D341Med (cell line): ENCODE measurements around the gene SMC3.
"Not testable (repeated sequence)": the region's sequence is repeated elsewhere in the genome, so short reads cannot be mapped to it uniquely, and the experiment has no call there.

ENCODE experiments used
- DNase-seq: peaks from one replicate; pipeline ENCODE4 v3.0.0; 2012; ENCODE audit warnings: low spot score

SMC3 gene

GRCh38 chr10:110567201-110568054 lies at the start of gene SMC3:
Gene SMC3 (plus strand): TSS chr10:110567695. CDS start chr10:110567817, 122 bp downstream.
- DNase-seq, result peak; percentile 82

- DNase-seq, result no peak
Measured at GRCh38 chr10:110522365-110522988, 45.0 kb upstream of the SMC3 start.

DNA sequence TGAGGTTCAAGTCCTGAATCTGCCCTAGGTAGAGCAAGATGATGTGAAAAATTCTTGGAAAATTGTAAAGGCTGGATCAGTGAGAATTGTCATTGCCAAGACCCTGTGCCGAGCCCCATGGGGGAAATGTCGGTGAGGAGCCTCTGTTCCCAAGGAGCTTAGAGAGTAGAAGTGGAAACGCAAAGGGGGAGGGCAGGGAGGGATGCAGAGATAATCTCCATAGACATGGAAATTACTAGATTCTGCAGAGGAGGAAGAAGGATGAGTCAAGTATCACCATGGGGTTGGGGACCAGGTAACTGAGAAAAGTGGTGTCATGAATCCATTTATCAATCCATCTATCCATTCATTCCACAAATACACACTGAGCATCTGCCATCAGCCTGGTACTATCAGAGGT lies 43.8 kb upstream of the SMC3 start:
- no peak for DNase-seq

DNA sequence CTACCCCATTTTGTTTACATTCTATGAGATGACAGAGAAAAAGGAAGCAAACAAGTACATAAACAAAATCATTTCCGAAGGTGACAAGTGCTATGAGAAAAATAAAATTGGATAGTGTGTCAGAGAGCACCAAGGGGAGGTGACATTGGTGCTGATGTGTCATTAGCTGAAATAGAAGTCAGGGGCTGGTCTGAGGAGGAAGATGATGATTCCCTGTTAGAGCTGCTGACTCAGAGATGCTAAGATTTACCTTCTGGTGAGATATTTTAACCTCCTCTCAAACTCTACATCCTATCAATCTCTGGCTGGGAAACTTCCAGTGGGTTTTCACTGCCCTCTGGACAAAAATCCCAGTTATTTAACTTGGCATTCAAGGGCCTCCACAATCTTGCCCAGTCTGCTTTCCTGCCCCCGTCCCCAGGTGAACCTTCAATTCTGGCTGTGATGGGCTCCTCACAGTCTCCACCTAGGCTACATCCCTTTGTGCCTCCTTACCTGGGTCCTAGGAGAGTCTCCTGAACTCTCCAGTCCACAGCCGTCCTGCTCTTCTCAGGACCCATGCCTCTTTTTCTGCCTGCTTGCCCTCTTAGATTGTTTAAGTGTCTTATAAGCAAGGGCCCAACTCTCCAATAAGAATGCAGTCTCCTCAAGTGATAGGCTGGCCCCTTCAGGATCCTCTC lies 43.2 kb upstream of the SMC3 start:
- DNase-seq, result no peak

- no peak for DNase-seq
Measured at GRCh38 chr10:110524859-110525232, 42.6 kb upstream of the SMC3 start.

GRCh38 chr10:110525349-110526260 lies 41.9 kb upstream of the SMC3 start:
- no peak for DNase-seq

DNA sequence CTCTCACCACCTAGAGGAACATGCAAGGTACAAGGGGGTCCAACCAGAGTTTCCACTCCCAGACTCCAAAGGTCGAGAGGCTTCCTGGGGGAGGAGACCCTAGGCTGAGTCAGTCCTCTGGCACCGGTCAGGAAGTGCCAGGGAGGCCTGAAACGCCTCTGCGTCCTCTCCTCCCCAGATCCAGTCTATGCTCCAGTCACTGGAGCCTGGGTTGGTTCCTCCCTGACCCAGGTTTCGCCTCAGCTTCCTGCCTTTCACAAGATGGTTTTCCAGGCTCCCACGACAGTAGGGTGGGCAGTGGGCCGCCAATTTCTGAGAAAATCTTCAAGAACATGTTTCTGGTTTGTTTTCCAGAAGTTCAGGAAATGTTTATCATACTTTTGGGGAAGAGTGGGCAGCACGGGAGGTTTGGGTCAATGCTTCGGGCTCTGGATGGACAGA lies 39.7 kb upstream of the SMC3 start:
- no peak for DNase-seq

DNA sequence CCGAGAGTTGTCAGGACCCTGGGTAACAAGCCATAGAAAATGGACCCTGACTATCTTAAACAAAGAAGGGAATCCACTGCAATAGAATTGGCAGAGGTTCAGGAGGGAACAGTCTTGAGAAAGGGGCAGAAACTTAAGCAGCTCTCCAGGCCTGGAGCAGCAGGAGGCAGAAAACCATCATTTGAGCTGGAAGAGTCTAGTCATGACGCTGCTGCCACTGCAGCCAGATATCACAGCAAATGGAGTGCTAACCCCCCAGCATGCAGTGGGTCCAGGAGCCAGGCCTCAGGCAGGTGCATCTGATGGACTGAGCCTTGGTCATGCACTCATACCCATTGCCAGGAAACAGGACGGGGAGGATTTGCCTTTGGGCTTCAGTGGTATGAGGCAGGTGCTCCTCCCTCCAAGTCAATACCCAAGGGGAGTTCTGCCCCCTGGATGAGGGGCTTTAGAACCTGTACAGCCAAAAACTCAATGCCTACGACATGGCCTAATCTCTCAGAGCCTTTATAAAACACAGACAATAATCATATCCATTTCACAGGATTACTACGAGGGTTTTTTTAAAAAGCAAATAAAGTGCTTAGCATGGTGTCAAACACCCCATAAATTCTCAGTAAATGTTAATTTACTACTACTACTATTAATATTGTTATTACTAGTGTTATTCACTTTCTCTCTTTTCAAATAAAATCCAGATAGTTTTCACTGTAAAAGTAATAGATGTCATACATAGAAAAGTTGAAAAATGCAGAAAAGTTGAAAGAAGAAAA lies 39.1 kb upstream of the SMC3 start:
- DNase-seq, result no peak

DNA sequence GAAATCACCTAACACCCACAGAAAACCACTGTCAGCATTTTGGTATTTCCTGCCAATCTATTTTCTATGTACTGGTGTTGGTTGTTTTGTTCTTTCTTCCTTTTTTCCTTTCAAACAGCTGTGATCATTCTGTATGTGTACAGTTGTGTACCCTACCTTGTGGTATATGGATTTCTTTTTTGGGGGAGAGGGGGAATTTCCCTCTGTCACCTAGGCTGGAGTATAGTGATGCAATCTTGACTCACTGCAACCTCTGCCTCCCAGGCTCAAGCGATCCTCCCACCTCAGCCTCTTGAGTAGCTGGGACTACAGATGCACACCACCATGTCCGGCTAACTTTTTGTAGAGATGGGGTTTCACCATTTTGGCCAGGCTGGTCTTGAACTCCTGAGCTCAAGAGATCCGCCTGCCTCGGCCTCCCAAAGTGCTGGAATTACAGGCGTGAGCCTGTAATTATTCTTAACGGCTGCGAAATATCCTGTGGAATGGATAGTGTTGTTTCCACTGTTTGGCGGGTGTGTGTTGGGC lies 38.4 kb upstream of the SMC3 start:
- DNase-seq, result not testable (repeated sequence)

GRCh38 chr10:110529596-110530011 lies 37.9 kb upstream of the SMC3 start:
- DNase-seq, result no peak

DNA sequence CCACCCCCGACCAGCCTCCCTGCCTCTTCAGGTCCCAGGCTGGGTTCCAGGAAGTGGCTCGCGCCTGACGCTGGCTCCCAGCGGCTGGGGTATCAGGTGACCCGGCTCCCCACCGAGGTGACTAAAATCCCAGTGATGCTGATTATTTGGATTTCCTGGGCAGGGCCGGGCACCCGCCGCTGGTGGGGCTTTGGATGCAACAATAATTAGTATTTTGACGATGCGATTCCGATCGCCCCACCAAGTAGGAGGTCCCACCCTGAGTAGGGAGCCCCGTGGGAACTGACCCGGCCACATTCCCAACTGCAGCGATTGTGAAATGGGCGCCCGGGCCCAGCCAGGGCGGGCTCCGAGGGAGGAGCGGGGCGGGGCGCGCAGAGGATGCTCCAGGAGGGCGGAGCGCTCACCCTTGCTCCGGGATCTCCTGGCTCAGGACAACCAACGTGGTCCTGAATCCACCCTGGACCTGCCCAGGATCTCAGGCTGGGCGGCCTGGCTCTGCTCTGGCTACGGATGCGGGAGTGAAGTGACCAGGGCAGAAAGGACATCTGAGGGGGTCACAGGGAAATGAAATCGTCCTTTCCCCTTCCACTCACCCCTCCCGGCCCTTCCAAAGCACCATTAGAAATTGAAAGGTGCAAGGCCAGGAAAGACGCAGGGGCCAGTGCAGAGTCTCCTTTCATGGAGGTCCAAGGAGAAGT lies 37.2 kb upstream of the SMC3 start:
- peak; percentile 32 for DNase-seq

DNA sequence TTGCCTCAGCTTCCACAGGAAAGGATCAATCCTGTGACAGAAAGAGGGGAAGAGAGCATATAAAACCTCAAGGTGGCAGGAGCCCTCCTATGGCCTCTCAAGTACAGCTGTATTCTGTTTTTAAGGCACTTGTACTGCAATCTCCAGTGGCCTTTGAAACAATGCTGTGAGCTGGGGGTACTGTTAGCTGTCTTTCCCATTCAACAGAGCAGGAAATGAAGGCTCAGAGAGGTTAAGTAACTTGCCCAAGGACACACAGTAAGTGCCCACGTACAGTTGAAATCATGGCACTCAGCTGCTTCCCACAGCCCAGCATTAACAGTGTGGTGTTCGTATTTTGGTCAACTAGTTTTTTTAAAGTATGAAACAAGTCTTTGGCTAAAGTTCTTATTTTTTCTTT lies 35.8 kb upstream of the SMC3 start:
- DNase-seq, result no peak

DNA sequence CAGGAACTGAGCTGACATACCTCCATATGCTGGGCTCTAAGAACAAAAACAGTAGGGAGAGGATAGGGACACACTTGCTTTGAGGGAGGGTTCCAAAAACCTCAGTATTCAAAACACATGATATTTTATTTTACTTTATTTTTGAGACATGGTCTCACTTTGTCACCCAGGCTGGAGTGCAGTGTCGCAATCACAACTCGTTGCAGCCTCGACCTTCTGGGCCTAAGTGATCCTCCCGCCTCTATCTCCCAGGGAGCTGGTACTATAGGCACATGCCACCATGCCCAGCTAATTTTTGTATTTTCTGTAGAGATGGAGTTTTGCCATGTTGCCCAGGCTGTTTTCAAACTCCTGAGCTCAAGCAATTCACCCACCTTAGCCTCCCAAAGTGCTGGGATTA lies 34.9 kb upstream of the SMC3 start:
- not testable (repeated sequence) for DNase-seq

DNA sequence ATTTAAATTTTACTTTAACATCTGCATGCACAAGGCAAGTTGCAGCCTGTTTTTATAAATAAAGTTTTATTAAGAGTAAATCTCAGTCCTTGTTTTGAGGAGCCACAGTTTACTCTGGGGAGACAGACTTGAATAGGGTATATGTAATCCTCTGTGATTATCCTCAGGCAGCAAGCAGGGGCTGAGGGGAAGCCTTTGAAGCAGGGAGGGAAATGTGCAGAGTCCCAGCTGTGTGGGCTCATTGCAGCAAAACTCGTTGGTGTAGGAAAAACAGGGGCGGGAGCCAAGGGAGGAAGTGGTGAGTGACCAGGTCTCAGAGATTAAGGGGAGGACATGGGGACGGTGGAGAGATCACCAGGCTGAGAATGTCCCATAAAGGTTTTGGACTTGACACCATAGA lies 34.3 kb upstream of the SMC3 start:
- DNase-seq, result peak; percentile 52

- DNase-seq, result no peak
Measured at GRCh38 chr10:110534571-110534970, 32.9 kb upstream of the SMC3 start.

DNA sequence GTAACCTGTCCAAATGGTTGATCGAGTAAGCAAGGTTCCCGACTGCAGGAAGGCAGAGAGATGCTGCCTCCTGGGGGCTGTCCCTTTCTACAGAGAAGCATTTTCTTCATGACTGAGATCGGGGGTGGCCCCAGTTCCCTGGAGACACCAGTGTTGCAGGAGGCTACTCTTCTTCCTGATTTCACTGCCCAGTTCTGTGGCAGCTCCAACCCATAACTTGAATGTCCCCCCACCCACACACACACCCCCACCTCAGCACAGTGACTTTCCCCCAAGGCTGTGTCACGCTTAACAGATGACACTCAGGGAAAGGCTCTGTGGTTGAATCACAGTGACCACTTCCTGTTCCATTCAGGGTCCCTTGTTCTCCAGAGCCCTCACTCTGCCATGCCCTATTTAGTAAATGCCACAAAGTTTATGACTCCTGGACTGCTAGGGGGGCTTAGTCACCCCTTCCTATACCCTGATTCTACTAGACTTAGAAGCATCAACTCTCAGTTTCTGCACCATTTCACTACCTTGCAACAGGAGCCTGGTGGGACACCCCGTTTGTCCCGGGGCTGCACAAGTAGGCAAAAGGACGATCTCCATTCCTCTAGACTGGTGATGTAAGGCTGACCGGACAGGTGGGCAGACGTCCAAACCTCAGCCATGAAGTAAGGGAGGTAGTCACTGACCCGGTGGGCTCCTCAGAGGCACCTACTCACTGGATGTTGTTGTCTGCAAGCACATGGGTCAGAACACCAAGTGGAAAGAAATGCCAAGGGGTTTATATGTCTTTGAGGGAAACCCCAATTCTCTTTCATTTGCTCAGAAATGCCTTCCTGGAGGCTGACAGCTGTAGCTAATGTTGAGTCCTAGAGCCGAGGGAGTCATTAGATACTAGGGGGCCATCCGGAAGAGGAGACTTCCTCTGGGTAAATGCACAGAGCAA lies 31.3 kb upstream of the SMC3 start:
- DNase-seq, result no peak

GRCh38 chr10:110539091-110539490 lies 28.4 kb upstream of the SMC3 start:
- no peak for DNase-seq

DNA sequence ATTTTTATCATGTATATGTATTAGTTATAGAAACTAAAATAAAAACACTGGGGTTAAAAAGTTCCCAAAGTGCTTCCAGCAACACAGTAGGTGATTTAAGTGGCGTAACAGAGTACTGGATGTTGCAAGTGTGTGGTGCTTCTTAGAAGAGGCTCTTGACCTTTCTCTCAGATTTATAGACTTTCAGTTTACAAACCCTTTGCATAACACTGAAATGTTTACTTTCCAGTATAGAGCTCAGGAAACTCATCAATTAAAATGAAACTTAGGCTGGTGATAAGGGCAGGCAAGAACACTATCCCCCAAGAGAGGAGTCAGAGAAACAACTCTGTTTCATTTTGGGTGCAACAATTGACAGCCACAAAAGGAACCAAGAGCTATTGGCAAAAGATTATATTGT lies 27.5 kb upstream of the SMC3 start:
- no peak for DNase-seq

DNA sequence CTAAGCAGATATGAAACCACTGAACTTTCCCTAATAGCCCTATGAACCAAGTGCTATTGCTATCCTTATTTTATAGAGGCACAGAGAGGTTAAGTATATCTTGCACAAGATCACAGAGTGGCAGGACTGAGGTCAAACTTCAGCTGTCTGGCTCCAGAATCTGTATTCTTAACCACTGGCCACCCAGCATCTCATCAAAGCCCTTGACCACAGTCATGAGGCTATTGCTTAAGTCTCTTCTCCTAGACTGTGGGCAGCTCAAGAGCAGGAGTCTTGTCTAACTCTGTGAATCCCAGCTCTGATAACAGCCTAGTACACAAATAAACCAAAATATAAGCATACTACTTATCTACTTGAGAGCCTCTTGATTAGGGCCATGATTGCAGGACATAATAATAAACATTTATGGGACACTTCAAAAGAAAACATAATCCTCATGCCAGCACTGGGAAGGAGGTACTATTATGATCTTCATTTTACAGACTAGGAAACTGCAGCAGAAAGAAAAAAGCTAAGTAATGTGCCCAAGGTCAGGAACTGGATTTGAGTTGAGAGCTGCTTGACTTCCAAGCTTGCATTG lies 22.4 kb upstream of the SMC3 start:
- DNase-seq, result no peak
